ENCODE measurements around the gene GNB3. TPM values are rescaled to one million over a fixed set of nuclear protein-coding genes. Genes with fewer than 3 reads are reported as not detected.
A peak's percentile ranks its signal among the peaks of the same experiment; 100 is the strongest.

Gene GNB3
- total RNA-seq, 1 donor: 1.9 TPM

DNA sequence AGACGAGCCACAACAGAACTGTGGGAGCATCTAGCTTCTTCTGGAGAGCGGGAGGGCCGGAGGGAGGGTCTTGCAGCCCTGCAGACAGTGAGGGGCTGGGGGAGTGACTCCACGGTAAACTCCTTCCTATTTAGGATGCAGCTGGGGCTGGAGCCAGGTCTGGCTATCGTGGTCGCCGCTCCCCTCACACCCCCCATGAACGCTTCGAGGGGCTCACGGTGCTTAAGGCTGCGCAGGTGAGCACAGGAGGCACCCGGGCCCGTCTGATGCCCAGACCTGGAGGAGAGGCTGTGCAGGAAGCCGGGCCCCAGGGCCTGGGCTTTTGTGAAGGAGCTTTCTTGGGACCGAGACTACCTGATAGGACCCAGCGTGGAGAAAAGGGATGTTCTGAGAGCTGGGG, 3.9 kb upstream of the GNB3 start:
- DNase-seq (ENCODE audit: low read depth in 2 of 3, low spot score in 2 of 3): no peak

GRCh38 chr12:6837370-6838060, 3.2 kb upstream of the GNB3 start:
- DNase-seq (ENCODE audit: low read depth in 2 of 3, low spot score in 2 of 3): no peak

GRCh38 chr12:6838854-6839253, 1.9 kb upstream of the GNB3 start:
- DNase-seq (ENCODE audit: low read depth in 2 of 3, low spot score in 2 of 3): no peak

GRCh38 chr12:6839482-6840201, 1.1 kb upstream of the GNB3 start:
- no peak for DNase-seq (ENCODE audit: low read depth in 2 of 3, low spot score in 2 of 3)

GRCh38 chr12:6840330-6840729, 395 bp upstream of the GNB3 start:
- DNase-seq (ENCODE audit: low read depth in 2 of 3, low spot score in 2 of 3): no peak

GRCh38 chr12:6842075-6842474, 1.4 kb downstream of the GNB3 start:
- DNase-seq (ENCODE audit: low read depth in 2 of 3, low spot score in 2 of 3): no peak

GRCh38 chr12:6843118-6843902, 2.6 kb downstream of the GNB3 start:
- DNase-seq (ENCODE audit: low read depth in 2 of 3, low spot score in 2 of 3): no peak

DNA sequence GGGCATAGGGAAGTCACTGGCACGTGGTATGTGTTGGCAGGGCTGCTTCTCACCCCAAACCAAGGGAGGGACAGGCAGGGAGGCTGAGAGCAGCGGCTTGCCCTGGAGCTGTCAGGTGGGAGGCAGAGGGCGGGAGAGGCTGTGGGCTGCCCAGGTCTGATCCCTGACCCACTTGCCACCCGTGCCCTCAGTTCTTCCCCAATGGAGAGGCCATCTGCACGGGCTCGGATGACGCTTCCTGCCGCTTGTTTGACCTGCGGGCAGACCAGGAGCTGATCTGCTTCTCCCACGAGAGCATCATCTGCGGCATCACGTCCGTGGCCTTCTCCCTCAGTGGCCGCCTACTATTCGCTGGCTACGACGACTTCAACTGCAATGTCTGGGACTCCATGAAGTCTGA, 4.7 kb downstream of the GNB3 start:
- no peak for DNase-seq (ENCODE audit: low read depth in 2 of 3, low spot score in 2 of 3)

DNA sequence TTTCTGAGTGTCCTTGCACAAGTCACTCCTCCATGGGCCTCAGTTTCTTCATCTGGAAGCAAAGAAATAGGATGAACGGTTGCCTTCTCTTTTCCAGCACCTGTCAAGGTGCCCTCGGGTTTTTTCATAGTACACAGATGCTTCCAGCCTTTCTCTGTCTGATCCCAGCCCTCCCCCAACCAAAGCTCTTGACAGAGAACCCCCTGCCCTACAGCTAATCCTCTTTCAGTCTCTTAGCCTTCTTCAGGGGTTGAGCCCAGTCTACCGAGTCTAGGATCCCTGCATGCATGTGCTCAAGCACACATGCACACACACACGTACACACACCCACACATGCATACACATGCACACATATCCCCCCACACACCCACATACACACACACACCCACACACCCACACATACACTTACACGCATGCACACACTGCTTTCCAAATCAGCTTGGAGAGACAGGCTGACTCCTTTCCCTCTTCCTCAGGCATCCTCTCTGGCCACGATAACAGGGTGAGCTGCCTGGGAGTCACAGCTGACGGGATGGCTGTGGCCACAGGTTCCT, 5.7 kb downstream of the GNB3 start:
- DNase-seq (ENCODE audit: low read depth in 2 of 3, low spot score in 2 of 3): no peak

GRCh38 chr12:6847676-6848075, 7.0 kb downstream of the GNB3 start:
- no peak for DNase-seq (ENCODE audit: low read depth in 2 of 3, low spot score in 2 of 3)

DNA sequence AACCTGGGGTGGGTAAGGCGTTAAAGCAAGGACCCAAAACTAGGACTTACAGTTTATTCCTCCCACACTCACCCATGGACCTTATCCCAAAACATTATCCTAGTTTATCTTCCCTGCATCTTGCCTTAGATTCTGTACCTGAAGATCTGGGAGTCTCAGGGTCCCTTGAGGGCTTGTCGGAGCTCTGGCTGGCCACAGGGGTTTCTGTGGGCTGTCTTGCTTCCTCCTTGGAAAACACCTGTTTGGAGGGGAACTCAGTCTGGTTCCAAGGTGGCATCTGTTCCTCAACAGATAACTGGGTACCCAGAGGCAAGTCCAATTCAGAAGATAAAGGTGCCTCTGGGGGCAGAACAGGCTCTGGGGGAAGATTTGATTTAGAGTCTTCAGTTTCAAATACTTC, 8.7 kb downstream of the GNB3 start:
- DNase-seq (ENCODE audit: low read depth in 2 of 3, low spot score in 2 of 3): no peak

GRCh38 chr12:6849976-6850560, 9.3 kb downstream of the GNB3 start:
- no peak for DNase-seq (ENCODE audit: low read depth in 2 of 3, low spot score in 2 of 3)

DNA sequence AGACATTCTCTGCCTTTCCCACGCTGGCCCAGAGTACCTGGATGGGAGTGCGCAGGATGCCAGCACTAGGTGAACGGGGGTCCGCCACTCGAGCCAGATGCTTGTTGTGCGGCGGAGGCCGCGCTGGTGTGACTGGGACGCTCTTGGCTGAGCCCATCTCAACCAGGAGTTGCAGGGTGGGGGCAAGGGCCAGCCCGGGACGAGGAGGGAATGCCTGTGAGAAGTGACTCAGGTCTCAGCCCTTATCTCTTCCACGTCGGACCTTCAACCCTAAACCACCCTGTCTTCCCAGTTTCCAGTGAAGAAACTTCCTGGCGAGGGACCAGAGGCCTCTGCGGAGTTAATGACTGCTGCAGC, 10.0 kb downstream of the GNB3 start:
- no peak for DNase-seq (ENCODE audit: low read depth in 2 of 3, low spot score in 2 of 3)

GRCh38 chr12:6851153-6851920, 10.6 kb downstream of the GNB3 start, which contains the start of gene CDCA3:
TSS of gene CDCA3 (minus strand) at chr12:6851286. CDS start at chr12:6850952, 334 bp downstream.
- peak; percentile 78 to 99 (median 95) for DNase-seq (ENCODE audit: low read depth in 2 of 3, low spot score in 2 of 3)

- DNase-seq (ENCODE audit: low read depth in 2 of 3, low spot score in 2 of 3): peak; percentile 96 to 100 (median 99)
Measured at GRCh38 chr12:6851921-6852650, 11.4 kb downstream of the GNB3 start, which contains the start of gene USP5. TSS of gene USP5 (plus strand) at chr12:6852150. CDS start at chr12:6852180, 30 bp downstream.

DNA sequence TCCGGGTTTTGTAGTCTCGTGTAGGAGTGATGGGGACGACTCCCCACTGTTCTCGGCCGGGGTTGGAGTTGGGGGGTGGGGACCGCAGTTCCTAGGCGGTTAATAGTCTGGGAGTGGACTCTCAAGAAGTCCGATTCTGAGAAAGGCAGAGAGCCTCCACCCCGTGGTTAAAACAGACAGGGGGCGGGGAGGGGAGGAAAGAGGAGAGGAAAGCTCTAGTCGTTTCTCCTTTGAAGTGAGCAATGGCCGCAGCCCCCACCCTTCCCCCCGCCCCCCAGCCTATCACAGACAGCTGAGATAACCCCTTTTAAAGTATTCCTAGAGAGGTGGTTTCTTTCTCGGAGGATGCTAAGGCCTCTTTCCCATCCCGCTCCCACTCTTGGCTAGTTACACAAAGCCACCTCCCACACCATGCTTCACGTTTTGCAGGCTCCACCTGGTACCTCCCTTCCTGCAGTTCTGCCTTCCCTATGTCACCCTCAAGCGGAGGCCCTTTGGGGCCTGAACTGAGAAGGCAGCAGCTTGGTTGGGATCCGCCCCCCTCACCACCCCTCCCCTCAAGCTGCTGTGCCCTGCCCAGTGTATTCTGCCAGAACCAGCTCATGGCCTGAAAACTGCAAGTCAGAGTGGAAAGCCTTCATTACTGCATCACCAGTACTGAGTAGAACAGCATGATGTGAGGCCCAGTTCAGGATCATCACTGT, 12.1 kb downstream of the GNB3 start:
- peak in 1 of 3 donors; percentile 83 for DNase-seq (ENCODE audit: low read depth in 2 of 3, low spot score in 2 of 3)

- no peak for DNase-seq (ENCODE audit: low read depth in 2 of 3, low spot score in 2 of 3)
Measured at GRCh38 chr12:6853626-6854025, 12.9 kb downstream of the GNB3 start.

DNA sequence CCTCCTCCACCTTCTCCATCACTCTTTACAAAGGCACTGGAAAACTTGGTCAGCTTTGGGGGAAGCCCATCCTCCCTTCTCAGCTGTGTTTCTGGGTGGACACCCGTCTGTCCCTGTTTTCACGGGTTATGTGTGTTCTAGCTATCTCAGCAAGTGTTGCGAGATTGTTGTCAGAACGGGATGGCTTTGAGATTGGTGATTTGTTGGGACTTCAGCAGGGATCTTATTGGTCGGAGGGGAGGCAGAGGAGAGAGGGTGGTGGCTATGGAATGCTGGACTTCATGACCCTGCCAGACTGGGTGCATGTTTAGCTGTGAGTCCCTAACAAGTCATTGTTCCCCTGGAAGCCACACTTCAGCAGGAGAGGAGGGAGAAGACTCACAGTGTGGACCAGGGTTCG, 13.3 kb downstream of the GNB3 start:
- DNase-seq (ENCODE audit: low read depth in 2 of 3, low spot score in 2 of 3): no peak

GRCh38 chr12:6855322-6855721, 14.6 kb downstream of the GNB3 start:
- no peak for DNase-seq (ENCODE audit: low read depth in 2 of 3, low spot score in 2 of 3)

Data from hematopoietic multipotent progenitor cell (in vitro differentiated cells).